Stimulated activated CD8-positive, alpha-beta memory T cell treated with anti-CD3 and anti-CD28 coated beads, Interleukin-4, amount 100 ng/mL, for 48 hours (primary cell): ENCODE data around the gene GNPTAB.
"Not testable (repeated sequence)": the region's sequence is repeated elsewhere in the genome, so short reads cannot be mapped to it uniquely, and the experiment has no call there.

Experiments used
- DNase-seq: peaks from one replicate; pipeline ENCODE4 v3.0.0-alpha.2; 2020

The GNPTAB gene

DNA sequence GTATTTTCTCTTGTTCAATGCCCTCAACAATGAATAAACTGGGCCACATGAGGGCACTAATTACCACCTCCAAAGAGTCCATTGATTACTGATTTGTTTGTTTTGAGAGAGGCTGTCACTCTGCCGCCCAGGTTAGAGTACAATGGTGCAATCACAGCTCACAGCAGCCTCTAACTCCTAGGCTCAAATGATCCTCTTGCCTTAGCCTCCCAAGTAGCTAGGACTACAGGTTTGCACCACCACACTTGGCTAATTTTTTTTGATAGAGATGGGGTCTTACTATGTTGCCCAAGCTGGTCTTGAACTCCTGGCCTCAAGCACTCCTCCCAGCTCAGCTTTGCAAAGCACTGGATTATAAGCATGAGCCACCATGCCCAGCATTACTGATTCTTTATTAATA is 63.2 kb downstream of the GNPTAB start:
- DNase-seq = no peak

DNA sequence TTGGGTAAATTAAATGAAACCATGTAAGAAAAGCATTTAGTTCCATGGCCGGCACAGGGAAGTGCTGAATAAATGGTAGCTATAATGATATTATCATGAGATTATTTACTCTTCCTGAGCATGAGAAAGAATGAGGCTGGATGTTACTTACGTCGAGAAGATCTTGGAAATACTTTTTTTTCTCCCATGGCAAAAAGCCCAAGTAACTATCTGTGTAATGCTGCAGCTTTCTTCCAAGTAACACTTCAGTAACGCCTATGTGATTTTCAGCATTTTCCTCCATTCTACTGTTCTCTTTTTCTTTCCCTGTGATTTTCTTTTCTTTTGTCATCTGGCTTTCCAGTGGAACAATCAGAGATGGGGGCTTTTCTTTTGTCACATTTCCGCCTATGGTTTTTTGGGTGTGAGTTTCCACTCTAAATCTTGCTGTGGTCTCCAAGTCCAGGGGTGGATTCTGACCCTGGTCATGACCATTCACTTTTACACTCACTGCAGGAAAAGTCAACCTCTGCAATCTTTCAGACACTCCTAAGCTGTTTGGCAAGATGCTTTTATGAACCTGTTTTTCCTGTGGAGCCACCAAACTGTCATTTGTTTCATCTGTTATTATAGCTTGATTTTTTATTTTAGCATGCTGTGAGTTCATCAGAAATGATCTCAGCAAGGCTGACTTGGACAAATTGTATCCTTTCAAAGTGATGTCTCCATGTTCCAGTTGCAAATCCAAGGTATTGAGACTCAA is 66.5 kb downstream of the GNPTAB start:
- DNase-seq = no peak

DNA sequence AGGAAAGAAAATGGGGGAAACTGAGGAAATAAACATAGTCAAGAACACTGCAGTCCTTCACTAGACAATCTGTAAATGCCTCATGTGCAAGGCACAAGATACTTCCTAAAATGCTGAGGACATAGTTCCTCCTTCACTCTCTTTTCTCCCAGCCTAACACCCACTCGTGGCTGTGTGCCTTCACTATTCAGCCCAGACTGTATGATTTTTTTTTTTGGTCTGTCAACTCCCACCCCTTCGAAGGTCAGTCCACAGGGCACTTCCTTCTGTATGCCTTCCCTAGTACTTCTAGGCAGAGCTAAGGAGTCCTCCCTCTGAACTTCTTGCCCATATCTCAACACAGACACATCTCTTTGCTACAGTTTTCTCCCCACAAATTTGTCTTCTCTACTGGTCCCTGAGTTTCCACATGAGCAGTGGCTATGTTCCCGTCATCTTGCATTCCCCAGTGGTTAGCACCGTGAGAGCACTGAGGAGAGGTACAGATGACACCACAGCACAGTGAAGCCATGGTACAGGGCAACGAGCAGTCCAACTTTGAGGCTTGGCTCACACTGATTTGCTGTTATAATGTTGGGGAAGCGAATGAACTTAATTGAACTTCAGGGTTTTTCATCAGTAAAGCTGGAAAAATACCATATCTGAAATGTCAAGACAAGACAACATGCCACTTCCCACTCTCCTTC is 67.4 kb downstream of the GNPTAB start:
- DNase-seq = no peak

DNA sequence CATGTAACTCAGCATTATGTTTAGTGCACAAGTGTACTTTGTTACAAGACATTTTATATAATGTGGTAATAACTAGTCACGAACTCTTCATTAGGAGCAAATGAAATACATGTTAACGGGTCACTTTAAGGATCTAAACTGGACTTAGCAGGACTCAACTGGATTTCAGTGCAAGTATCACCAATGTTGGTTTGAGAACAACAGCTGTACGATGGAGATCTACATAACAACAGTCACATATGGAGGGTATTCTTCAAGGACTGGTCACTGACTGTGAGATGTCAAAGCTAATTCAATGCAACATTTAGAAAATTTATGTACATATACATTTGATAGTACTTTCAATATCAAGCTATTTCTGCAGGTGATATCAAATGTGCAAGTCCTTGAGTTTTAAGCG is 69.0 kb downstream of the GNPTAB start:
- DNase-seq = no peak

DNA sequence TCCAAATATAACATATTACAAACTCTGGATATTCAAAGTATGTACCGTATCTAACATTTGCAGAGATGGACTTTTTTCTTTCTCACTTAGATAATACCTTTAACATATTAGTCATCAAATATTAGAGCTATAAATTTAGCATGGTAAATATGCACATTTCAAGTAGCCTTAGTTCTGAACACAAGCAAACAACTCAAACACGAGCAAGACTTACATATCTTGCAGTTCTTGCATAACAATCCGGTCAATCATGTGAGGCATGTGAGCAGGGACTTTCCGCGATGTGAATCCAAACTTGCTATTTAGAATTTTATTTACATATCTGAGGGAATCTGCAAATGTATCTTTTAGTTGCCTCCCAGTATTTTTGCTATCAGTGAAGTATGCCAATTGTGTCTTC is 69.4 kb downstream of the GNPTAB start:
- no peak for DNase-seq

DNA sequence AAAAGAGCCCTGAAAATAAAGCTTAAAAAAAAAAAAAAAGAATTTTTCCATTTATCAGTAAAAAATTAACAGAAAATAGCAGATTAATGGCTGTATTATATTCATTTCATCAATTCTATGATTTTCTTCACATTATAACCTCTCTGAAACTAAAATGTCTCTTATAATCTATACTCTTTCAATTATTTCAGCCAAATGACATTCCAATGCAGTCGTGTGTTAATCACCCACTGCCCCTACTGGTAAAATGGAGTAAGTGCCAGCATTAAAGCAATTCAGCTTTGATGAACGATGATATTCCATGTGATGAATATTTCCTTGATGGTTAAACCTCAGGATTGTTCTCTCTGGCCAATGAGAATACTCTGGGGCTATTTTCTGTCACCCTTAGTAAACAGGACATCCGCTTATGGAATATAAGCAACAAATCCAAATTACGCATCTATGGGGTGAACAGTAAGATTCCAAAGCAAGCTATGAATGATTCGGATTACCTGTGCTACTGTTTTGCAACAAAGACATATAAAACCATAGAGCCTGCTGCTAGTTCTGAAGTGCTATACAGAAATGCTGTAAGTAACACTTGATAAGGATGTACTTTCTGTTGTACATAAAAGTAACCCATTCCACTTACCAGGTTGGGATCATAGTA is 71.2 kb downstream of the GNPTAB start:
- DNase-seq = no peak

DNA sequence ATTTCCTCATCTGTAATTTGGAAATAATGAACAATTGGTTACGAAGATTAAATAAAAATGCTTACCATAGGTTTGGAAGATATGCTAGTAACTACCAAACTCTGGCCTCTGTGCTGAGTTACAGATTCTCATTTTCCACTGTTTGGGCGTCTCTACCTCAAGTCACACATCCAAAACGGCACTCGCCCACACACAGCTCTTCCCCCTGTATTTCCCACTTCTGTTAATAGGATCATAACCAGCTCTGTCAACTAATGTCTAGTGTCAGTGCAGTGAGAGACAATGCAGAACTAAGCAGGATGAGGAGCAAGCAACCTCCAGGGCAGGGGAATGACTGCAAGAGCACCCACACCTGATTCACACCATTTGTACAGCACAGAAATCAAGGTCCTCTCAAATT is 80.6 kb downstream of the GNPTAB start:
- no peak for DNase-seq

DNA sequence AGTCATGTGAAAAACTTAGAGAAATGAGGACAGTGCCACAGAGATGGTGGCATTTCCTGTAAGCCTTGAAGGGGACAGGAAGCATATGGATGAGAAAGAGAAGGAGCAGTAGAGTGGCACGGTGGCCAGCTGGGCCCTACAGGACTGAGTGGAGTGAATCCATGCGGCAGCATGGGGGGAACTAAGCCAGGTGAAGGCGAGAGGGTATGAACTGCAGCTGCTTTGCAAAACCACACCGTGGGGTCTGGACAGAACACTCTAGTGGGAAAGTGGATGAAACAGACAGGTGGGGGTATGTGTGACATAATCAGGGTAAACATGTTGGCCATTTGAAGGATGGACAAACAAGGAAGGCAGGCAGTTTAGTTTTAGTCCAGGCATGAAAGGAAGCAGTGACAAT is 81.1 kb downstream of the GNPTAB start:
- no peak for DNase-seq

DNA sequence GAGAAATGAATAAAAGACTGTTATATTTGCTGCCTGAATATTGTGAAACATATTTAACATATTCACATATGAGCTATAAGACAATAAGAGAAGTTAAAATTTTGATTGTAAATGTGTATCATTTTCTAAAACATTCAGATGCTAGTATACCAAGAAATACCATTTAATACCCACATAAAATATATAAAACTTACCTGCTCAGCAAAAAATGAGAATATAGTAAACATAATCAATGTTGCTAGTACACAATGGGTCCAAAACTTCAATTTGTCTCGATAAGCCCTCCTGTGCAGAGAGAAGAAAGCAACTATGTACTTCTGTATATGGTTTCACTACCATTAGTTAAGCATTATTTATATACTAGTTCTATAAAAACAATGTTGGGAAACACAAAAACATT is 81.9 kb downstream of the GNPTAB start:
- DNase-seq = no peak

DNA sequence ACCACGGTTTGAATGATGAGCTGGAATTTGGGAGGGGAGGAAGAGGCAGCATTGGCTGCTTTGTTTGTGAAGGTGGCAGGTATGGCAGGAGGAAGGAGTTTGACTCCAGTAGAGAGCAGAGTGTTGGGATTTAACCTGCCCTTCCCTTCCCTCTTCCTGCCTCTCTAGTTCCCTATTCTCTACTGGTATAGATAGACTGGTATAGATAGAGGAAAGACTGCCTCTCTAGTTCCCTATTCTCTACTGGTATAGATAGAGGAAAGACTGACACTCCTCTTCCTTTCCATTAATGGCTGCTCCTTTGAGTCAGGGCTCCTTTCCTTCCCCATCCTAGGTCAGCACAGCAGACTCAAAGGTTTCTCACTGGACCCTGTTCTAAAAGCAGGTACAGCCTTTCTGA is 83.1 kb downstream of the GNPTAB start:
- no peak for DNase-seq

DNA sequence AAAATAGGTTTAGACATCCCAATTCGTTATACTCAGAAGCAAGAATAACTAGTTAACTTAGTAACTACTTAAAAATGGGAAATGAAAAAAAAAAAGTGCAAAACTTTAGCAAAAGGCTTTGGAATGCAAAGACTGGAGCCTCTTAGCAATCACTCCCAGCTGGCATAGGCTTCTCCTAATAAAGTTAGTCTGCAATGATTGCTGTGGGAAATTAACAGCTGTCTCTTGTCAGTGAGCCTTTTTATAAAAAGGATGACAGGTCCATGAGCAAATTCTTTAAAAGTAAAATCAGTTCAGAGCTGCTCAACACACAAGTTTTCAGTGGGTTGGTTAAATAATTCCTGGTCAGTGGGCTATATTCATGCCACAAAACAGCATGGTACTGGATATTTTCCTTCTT is 84.1 kb downstream of the GNPTAB start:
- no peak for DNase-seq

DNA sequence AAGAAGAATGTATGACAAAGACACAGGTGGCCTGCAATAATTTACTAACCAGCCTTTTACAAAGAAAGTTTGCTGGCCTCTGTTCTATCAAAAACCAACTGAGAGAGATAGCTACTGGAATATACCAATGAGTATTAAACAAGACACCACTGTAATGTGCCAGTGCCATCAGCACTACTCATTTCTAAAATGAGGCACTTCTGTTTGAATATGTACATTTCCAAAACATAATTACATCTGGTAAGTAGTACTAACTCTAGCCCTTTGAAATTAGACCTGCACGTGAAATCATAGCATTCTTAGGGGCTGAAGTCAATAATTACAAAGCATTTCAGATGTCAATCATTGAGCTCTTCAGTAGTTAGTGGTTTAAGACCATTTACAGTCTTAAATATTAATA is 84.6 kb downstream of the GNPTAB start:
- no peak for DNase-seq

DNA sequence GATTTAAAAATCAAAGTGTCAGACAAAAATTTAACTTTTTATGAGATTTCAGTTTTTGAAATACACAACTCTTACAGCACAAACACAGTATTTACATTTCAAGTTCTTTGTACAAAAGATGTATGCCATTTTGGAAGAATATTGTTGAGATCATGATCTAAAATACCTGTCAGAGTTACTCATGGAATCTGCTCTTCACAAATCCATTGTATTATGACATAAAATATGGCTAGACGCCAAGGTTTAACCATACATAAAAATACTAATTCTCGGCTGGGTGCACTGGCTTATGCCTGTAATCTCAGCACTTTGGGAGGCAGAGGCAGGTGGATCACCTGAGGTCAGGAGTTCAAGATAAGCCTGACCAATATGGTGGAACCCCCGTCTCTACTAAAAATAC is 85.3 kb downstream of the GNPTAB start:
- DNase-seq = no peak

DNA sequence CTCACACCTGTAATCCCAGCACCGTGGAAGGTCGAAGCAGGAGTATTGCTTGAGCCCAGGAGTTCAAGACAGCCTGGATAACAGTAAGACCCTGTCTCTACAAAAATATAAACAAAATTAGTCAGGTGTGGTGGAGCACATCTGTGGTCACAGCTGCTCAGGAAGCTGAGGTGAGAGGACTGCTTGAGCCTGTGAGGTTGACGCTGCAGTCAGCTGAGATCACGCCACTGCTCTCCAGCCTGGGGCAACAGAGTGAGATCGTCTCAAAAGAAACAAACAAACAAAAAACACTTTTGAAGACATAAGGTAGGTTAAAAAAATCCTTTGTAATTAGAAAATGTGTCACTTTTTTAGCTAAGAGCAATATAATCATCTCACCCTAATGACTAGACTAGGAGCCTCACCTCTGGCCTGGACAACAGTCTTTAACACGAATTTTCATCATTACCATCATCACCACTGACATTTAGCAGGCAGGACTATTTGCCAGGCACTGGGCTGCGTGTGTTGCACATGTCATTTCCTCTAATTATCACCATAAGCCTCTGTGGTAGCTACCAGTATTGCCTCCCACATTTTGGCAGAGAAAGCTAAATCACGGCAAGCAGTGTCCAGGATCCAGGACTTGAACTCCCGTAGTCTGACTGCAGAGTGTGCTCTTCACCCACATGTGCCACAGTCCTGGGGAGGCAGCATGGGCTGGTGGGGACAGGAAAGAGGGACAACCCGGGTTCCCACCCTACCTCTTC is 86.9 kb downstream of the GNPTAB start:
- no peak for DNase-seq

DNA sequence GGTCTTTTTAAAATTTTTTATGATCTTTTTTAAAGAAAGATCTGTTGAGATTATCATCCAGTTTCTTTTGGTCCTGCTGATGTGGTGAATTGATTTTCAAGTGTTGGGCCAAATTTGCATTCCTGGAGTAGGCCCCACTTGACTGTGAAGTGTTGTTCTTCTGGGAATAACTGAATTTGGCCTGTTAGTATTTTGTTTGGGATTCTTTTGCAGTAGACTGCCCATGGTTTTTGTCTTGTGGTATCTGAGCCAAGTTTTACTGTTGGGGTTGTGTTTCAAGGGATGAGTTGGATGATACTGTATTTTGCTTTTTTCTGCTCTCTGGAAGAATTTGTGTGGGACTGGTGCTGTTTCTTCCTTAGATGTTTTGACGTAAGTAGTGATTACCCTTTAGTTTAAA is 87.5 kb downstream of the GNPTAB start:
- DNase-seq = no peak

DNA sequence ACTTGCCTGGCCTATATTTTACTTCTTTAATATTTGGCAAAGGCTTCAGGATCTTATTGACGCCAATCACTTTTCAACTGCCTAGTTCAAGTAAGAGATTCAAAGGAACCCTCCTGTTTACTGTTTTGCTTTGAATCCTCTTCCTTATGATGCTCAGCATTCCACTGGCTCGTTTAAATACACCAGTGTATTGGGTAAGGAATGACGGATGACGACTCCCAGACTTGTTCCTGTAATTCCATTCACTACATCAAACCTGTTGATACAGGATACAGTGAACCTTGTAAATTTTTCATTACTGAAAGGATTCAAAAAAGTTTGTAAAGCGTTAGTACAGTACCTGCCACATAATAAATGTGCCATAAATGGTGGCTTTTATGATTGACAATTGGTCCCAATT is 89.8 kb downstream of the GNPTAB start:
- no peak for DNase-seq

DNA sequence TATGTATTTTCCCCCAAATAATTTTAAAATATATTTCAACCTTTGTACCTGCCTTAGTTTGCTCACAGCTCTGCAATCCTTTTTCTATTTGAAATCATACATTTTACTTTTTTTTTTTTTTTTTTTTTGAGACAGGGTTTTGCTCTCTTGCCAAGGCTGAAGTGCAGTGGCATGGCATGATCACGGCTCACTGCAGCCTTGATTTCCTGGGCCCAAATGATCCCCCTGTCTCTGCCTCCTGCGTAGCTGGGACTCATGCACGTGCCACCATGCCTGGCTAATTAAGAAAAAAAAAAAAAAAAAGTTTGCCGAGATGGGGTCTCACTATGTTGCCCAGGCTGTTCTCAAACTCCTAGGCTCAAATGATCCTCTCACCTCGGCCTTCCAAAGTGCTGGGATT is 90.2 kb downstream of the GNPTAB start:
- DNase-seq = no peak

DNA sequence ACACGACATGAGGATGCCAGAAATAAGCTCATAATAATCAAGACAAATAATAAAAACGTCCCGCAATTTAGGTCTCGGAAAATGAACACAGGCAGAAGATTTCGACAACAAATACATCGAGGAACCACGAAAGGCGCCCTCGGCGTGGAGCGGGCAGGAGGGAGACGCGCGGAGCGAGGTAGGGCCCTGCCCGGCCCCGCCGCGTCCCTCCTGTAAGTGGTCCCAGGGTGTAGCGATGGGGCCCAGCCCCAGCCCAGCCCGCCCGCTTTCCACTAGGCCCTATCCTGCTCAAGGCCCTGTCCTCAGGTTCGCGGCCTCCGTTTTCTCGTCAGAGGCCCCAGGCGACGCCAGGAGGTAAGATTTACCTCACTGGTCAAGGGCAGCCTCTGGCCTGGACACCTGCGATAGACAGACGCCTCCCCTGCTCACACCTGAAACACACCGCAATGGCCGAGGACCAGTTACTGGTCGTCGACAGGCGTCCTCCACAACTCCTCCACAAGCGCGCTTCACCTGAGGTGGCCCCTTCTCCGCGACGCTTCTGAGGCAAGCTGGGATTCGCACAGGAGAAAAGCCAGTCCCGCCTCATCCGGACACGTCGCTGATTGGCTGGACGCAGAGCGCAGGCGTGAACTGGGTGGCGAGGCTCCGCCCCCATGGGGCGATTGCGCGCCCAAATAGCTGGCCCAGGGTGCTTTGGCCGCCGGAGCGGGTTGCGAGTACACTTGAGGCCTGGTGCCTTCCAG is 91.7 kb downstream of the GNPTAB start, which contains the start of gene SYCP3:
Gene SYCP3, minus strand, starts transcription at position 543 of the 746 bp plus-strand sequence. CDS start 1,527 bp downstream, outside the sequence.
- DNase-seq = no peak

DNA sequence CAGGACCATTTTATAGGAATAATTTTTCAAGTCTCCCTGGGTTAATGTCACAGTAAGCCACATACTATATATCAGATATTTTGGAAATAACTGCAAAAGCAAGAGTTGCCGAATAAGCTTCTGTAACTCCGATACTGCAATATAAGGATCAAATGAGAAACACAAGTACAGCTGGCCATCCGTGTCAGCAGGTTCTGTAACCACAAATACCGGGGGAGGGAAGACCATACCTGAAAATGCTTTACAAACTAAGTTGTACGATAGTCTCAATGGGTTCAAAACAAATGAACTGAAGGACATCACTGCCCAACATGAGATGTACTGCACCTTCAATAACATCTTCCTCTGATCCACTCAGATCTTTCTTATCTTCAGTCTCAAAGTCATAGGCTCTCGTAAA is 93.3 kb downstream of the GNPTAB start:
- no peak for DNase-seq

DNA sequence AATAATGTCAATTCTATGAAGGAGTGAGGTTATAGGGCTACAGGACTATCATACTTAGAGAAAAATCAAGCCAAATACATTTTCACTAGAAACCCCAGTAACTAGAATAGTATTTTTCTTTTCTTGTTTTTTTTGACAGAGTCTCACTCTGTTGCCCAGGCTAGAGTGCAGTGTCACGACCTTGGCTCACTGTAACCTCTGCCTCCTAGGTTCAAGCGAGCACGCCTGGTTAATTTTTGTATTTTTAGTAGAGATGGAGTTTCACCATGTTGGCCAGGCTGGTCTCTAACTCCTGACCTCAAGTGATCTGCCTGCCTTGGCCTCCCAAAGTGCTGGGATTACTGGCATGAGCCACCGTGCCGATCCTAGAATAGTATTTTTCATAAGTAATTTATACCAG is 96.3 kb downstream of the GNPTAB start:
- DNase-seq = not testable (repeated sequence)

DNA sequence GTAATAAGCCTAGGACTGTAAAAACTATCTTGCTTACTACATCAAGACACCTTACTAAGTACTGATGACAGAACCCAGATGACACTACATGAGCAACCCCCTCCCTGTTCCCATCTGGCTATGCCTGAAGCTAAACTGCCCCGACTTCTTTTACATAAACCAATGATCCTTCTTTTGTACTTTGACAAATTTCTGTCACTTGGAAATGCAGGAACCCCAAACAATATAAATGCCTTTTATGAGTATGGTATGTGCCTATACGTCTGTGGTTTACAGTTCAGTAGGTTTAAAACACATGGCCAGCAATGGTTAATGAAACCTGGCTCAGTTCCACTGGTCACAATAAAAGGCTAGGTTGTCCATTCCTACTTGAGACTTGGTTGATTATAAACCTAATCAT is 97.6 kb downstream of the GNPTAB start:
- DNase-seq = no peak

DNA sequence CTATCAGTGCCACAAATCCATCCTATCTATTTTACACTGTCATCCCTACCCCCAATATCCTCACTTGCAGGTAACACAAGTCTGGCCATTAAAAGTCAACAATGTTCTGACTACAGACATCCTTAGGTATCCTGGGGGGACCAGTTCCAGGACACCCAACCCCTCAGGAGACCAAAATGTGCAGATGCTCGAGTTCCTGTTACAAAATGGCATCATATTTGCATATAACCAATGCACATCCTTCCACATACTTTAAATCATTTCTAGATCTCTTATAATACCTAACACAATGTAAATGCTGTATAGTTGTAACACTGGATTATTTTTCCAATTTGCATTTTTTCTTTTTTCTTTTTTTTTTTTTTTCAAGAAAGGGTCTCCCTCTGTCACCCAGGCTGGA is 98.4 kb downstream of the GNPTAB start:
- DNase-seq = no peak

DNA sequence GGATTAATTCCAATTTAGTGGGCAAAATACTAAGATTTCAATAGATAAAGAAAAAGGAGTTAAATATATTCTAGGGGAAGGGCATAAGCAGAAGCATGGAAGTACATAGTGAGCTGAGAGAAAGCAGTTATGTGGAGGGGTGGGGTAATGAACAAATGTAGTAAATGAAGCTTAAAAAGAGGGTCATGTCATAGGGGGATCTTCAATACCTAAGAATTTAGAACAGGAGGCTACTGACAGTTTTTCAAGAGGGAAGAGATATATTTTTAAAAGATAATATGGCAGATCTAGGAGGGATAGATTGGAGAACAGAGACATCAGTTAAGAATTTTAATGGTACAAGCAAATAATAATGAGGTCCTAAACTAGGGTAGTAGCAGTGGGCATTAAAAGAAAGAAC is 100.9 kb downstream of the GNPTAB start:
- no peak for DNase-seq
